Stimulated activated CD8-positive, alpha-beta memory T cell treated with anti-CD3 and anti-CD28 coated beads, Interleukin-12 subunit alpha, Interleukin-12 subunit beta, amount 100 ng/mL, for 24 hours (primary cell): ENCODE results near the gene RBM33.

ENCODE experiments used
- DNase-seq: peaks from one replicate; pipeline ENCODE4 v3.0.0-alpha.2; 2020; ENCODE audit errors: extremely low read depth

Gene RBM33

DNA sequence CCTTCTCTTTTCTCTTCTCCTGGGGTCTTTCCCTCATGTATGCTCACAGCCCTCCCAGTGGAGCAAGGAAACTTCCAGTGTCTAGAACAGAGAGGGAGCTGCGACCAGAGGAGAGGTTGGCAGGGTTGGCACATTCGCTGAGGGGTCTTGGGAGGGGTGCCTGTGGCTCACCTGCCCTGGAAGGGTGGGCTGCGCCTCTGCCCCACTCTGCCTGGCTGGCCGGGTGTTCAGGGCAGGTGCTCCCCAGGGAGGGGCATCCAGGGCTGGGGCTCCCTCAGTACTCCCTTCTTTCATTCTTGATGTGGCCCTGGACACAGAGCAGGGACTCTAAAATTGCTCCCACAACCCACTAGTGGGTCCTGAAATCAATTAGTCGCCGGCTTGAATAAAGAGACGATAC is 150.9 kb downstream of the RBM33 start:
- DNase-seq, result no peak

DNA sequence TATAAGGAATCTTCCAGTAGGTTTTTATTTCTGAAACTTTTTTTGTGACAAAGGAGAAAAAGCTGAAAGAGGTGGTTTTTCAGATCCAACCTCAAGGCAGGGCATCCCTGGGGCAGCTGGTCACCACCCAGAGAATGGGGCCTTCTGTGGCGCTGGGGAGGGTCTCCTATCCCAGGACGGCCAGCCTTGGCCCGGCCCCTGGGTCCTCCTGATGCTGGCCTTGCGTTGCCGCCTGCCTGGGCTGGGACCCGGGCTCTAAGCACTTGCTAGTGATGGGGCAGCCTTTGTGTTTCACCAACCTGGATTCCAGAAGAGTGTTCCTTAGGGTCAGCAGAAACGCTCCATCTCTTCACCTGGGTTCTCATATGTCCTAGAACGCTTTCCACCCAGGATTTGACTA is 151.5 kb downstream of the RBM33 start:
- no peak for DNase-seq

DNA sequence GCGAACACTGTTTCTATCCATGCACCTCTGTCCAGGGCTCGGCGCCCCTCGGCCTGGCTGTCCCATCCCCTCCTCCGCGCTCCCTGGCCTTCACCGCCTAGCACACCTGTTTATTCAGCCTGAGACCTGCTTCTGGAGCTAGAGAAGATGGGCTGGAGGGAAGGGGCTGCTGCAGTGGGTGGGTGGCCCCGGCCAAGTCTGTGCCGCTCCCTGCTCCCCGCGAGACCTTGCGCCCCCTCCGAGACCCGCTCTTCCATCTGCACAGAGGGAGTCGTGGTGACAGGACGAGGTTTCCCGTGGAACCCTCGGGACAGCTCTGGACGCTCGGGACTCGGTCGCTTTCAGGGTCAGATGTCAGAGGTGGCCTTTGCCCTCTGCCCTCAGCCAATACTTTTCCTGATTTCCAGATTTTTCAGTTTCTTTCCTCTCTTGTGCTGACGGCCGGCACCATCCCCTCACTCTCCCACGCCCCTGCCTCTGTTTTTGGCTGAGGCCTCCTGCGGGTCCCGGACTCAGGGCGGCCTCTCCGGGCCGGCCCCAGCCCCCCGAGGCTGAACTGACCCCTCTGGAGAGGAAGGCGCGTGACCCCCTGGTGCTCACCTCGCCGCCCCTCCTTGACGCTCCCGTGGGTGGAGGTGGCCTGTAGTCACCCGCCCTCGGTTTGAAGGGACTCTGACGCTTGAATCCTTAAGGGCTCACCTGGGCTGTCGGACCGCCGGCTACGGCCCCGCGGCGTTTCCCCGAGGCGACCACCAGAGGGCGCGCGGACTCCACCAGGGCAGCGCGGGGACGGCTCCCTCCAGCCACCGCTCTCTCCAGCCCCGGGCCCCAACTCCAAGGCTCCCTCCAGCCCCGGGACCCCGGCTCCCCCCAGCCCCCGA is 152.2 kb downstream of the RBM33 start:
- no peak for DNase-seq

DNA sequence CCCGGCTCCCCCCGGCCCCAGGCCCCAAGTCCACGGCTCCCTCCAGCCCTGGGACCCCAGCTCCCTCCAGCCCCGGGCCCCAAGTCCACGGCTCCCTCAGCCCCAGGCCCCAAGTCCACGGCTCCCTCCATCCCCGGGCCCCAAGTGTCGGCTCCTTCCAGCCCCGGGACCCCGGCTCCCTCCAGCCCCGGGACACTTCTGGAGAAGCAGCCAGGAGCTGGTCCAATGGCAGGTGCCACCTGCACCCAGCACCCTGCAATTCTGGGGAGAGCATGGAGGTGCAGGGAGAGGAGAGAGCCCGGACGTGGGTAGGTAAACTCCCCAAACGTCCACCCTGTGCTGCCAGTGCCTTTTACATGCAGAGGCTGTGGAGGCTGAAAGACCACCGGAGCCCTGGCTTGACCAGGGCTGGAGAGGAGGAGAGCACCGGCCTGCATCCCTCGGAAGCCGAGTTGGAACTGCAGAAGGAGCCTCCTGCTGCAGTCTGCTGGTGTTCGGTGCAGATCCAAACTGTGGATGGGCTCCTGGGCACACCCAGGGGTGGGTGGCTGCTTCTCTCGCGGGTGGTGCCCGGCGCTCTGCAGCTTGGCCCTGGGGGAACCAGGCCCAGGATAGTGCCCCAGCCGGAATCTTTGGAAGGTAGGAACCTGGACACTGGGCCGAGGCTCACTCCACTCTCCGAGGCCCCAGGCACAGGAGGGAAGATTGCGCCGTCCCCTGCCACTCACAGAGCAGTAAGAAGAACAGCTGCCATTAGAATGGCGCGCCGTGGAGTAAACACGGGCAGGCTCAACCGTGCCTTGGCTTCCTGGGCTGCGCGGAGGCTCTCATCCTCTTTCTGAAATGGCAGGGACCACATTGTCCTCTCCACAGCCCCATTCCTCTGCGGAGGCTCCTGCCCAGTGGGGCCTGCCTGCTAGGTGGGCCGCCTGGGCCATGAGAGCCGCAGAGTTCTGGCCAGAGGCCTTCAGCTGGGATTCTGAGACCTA is 153.1 kb downstream of the RBM33 start:
- DNase-seq, result no peak

DNA sequence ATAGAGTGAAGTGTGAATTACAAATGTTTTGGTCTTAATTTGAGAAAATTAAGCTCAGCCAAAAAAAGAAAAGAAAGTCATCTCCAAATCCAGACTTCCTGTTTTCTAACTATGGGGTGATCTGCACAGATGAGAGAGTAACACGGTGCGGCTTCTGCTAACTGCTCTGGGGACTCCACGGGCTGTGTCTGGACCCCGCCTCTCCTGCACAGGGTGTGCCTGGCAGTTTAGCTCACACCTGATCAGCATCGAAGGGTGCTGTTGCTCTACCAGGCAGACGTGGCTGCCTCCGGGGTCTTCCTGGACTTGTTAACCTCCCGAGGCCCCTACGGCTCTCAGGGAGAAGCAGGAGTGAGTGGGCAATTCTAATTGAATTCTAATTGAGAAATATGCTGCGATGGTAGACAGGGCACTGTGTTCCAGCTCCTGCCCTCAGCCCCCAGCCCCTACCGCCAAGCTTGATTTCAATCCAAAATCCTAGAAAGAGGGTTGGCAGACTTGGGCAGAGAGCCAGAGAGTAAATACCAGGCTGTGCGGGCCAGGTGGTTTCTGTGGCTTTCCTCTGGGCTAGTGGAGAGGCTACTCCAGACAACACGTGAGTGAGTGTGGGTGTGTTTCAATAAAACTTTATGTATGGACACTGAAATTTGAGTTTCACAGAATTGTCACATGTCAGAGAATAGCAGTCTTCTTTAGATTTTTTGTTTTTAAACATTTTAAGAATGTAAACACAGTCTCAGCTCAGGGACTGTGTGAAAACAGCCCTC is 154.4 kb downstream of the RBM33 start:
- DNase-seq, result no peak

DNA sequence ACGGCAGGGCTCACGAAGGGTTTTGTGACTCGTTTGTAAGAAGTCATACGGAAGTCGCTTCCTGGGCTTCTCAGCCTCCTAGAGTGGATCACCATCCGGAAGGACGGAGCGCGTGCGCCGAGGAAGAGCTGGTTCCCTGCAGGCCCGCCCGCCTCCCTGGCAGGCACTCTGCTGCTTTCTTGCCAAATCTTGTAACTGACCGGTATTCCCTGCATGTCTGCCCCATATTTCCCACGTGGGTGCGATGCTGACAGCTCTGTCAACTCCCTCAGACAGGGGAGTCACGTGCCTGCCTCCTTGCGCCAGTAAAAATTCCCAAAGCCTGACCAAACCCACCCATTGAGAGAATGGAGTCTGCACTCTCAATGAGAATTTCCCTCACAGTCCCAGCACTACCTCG is 155.1 kb downstream of the RBM33 start:
- no peak for DNase-seq

DNA sequence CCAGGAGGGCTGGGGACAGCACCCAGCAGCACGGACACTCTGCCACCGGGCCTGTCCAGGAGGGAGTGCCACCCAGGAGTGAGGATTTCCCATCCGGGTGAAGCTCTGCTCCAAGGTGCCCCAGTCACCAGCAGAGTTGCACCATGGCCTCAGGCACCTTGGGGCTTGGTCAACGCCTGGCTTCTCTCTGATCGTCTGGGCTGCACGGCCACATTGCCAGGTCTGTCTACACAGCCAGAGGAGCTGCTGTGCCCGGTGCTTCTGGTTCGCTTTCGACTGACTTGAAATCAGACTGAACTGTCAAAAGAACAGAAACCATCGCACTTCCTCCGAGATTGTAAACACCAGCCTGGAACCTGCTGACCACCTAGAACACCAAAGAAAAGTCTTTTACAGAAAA is 155.8 kb downstream of the RBM33 start:
- DNase-seq, result no peak

DNA sequence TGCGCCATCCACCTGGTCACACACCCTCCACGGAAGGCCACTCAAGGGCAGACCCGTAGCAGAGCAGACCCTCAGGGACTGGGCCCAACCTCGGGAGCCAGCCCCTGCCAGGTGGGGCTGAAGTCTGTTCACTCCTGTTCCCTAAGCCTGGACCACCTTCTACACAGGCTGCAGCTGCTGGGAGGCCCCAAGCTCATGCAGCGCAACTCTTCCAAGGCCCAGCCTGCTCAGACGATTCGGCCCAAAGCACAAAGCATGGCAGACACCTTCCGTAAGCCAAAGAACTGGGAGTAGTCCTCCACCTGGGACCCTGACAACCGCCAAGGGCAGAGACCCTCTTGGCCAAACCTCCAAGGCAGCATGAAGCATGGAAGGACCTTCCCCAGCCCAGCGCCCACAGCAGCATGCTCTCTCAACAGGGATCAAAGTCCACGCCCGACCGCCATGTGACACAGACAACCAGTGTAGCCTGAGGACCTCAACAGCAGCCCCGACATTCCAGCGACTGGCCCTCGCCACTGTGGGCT is 156.3 kb downstream of the RBM33 start:
- no peak for DNase-seq

DNA sequence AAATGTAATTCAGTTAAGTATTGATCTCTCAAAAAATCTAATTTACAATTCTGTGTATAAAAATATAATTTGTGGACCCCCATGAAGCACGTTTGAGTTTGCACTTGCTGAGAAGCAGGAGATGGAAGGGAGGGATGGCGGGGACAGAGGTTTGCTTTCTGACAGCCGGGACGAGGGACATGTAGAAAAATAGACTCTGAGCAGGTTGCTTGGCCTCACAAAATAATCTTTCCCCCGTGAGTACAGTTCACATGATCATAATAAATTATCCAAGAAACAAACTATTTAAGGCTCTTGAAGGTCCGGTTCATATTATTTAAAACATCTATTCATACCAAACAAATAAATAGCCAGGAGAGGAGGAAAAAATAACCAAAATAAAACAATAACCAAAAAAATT is 157.8 kb downstream of the RBM33 start:
- no peak for DNase-seq

DNA sequence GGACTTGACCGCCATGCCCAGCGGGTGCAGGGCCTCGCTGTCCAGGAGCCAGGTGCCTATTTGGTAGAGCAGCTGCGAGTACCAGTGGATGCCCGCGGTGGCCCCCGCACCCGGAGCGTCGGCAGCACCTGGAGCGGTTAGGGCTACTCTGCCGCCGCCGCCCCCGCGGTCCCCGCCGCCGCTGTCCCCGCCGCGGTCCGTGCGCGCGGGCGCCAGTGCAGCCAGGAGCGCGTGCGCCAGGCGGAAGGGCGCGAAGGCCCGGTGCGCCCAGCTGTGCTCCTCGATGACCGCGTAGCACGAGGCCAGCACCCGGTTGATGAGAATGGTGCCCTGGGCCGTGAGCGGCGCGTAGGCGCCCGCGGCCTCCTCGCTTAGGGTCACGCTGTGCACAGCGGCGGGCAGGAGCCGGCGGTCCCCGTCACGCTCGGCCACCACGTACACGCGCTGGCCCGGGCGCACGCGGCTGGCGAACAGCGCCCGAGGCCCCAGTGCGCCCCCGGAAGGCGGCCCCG is 158.5 kb downstream of the RBM33 start:
- DNase-seq, result no peak

DNA sequence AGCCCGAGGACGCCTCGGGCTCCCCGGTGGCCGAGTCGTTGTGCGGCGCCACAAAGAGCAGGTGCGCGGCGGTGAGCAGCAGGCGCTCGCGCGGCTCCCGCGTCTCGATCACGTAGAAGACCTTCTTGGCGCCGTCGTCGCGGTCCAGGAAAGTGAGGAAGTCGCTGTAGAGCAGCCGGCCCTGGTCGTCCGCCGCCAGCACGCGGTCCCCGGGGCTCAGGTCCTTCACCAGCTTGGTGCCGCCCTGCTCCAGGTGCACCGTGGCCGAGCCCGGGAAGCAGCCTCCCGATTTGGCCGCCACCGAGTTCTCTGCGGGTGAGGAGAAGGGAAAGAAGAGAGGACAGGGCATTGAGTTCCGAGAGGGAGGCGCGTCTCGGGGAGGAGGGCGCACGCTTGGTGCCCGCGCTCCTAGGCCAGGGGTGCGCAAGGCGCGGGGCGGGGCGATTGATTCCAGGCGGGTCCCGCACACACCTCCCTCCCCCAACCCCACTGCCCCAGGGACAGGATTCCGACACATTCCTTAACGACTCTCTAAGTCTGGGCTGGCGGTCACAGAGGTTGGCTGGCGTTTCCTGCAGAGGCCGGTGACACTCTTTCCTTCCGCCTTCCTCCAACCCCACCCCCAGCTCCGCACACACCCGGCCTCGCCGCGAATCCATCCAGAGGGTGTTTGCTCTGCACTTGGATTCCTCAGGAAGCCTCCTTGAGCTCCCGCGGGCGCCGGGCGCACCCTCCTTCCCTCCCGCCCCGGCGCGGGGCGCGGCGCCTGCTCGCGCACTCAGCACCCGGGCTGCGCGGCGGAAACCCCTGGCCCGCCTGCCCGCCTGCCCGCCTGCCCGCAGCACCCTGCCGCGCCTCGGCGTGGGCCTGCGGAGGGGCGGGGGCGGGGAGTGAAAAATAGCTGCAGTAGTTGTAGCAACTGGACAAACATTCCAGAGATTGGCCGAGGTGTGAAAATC is 159.2 kb downstream of the RBM33 start:
- no peak for DNase-seq

DNA sequence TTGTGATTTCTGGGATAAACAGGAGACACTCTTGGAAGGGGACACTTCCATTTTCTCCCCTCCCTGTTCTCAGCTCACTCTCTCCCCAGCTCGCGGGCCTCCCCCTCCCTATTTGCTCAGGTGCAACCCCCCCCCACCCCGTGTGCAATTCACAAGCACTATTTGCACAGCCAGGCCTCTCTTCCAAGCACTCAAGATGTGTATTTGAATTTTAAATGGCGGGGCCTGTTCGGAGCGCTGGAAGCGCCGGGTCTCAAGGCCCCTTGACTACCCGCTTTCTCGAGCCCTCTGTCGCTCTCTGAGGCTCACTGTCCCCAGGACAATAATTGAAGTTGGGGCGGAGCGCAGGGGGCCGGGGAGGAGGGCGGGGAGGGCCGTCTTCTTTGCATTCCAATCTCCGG is 160.0 kb downstream of the RBM33 start:
- DNase-seq, result no peak

DNA sequence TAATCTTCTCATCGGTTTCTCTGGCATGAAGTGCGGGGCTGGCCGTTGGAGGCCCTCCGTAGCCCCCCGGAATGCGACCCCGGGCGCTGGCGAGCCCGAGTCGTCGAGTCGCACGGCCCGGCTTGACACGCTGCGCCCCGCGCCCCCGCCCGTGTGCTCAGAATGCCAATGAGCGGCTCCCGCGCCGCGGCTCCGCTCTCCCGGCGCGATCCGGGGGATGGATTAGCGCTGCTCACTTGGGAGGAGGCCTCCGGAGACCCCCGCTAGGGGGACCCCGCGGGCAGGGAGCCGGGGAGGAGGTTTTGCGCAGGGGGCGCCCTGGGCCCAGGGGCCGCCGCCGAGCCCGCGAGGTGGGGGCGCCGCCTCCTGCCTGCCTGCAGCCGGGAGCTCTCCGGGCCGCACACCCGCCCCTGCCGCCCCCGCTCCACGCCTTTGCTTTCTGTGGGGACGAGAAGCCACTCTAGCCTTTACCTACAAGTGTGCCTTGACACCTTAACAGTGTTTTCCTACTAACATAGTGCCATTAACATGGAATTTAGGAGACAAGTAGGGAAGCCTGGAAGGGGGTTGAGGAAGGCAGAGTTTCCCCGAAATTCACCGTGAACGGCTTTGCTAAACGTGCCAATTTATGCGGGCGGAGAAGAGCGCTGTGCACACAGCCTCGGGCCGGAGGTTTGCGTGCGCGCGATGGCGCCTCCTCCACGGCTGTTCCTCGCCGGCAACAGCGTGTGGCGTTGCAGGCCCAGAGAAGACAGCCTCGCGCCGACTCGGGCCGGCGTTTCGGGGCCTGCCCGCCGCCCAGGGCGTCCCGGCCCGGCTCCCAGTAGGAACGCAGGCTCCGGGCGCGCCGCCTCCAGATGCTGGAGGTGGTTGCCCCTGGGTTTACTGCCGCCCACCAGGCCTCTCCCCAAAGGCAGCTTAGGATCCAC is 160.7 kb downstream of the RBM33 start:
- peak; percentile 20 for DNase-seq

DNA sequence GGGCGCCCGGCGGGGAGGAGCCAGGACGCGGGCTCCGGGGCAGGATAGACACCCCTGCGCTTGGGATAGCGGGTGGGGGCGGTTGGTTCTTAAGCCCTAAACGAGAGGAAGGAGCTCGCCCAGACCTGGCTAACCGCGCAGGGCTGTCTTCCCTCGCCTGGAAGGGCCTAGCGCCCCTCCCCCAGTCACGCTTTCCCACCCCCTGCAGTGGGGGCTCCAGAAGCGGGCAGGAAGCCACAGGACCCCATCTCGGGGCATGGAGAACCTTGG is 161.3 kb downstream of the RBM33 start:
- DNase-seq, result no peak

DNA sequence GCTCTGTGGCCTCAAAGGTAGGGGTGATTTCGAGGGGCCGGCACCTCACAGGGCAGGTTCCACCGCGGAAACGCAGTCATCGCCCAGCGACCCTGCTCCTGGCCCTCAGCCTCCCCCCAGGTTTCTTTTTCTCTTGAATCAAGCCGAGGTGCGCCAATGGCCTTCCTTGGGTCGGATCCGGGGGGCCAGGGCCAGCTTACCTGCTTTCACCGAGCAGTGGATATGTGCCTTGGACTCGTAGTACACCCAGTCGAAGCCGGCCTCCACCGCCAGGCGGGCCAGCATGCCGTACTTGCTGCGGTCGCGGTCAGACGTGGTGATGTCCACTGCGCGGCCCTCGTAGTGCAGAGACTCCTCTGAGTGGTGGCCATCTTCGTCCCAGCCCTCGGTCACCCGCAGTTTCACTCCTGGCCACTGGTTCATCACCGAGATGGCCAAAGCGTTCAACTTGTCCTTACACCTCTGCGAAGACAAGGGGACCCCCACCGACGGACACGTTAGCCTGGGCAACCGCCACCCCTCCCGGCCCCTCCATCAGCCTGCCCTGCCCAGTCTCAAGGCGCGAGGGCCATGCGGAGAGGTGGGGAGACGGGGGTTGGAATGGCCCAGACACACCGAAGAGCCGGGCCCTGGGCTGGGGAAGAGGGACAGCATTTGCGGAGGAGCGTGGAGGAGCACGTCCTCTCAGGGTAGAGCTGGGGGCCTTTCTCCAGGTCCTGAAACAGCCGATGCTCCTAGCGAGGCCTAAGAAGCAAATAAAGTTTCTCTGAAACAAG is 161.8 kb downstream of the RBM33 start:
- no peak for DNase-seq

DNA sequence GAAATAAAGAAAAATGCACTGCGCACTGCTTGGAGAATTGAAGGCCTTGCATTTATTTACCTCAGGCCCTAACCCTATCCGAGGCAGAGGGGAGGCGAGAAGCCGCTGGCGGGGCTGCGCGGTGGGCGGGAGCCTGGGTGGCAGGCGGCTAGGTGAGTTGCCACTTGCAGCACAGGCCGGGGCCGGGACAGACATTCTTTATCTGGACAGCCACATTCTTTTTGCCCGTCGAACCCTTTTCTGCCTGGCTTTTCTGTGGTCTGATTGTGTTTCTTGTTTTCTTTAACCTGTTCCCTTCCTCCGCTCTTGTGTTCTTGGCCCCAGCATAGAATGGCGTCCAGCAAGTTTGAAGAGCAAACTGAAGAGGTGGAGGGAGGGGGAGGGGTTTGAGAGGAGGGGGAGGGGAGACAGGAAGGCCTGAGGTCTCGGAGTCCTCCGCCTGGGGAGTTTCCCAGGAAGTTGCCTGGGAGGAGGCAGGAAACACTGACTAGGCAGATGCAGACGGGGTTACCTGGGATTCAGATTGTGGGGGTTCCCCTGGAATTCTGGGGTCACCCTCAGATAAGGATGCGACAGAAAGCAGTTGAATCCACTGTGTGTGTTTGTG is 162.7 kb downstream of the RBM33 start:
- DNase-seq, result no peak

DNA sequence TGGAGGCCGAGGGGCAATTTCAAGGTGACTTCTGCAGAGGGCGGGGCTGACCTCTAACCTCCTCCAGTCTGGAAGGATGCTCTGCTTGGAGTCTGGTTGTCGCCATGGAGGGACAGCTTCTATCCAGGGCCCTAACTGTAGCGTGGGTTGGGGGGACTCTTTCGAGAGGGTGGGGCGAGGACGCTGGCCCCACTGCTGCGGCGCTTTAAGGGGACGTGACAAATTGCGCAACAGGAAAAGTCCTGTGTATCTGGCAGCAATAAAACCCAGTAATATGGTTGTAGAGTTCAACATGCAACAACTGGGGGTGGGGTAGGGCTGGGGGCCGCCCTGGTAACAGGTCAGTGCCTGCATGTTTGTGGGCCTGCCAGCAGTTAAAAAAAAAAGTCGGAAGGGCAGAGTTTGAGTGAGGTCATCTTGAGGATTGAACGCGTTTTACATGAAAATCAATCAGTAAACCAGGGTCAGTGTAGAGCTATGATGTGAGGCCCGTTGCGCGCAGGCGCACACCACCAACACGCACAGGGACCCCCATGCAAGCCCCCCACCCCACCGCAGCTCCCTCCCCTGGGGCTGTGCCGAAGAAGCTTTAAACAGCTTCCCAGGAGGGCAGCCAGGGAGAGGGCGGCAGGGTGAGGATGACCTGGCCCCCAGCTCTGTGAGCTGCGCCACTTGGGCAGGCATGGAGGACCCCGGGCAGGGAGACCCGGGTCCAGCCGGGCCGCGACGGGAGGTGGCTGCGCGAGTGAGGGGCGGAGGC is 163.5 kb downstream of the RBM33 start:
- no peak for DNase-seq
